ENCODE measurements around the gene CD163.
"Not testable (repeated sequence)": the region's sequence is repeated elsewhere in the genome, so short reads cannot be mapped to it uniquely, and the experiment has no call there.

CD163 gene

GRCh38 chr12:7503686-7504415 is at the start of gene CD163:
Gene CD163 (minus strand): TSS chr12:7503777. CDS start chr12:7503690, 87 bp downstream.
- no peak for DNase-seq (ENCODE audit: low read depth in 3 of 3)

- DNase-seq (ENCODE audit: low read depth in 3 of 3): no peak
Observed at GRCh38 chr12:7542813-7543212, 39.2 kb upstream of the CD163 start.

- DNase-seq (ENCODE audit: low read depth in 3 of 3): no peak
Observed at GRCh38 chr12:7542046-7542445, 38.5 kb upstream of the CD163 start.

- no peak for DNase-seq (ENCODE audit: low read depth in 3 of 3)
Observed at GRCh38 chr12:7514416-7514815, 10.8 kb upstream of the CD163 start.

GRCh38 chr12:7512553-7512952 is 9.0 kb upstream of the CD163 start:
- no peak for DNase-seq (ENCODE audit: low read depth in 3 of 3)

GRCh38 chr12:7509793-7510470 is 6.4 kb upstream of the CD163 start:
- not testable (repeated sequence) for DNase-seq (ENCODE audit: low read depth in 3 of 3)

- DNase-seq (ENCODE audit: low read depth in 3 of 3): no peak
Observed at GRCh38 chr12:7502612-7503011, 965 bp downstream of the CD163 start.

- no peak for DNase-seq (ENCODE audit: low read depth in 3 of 3)
Observed at GRCh38 chr12:7501031-7501588, 2.5 kb downstream of the CD163 start.

- DNase-seq (ENCODE audit: low read depth in 3 of 3): no peak
Observed at GRCh38 chr12:7499636-7500035, 3.9 kb downstream of the CD163 start.

- no peak for DNase-seq (ENCODE audit: low read depth in 3 of 3)
Observed at GRCh38 chr12:7498809-7499208, 4.8 kb downstream of the CD163 start.

- no peak for DNase-seq (ENCODE audit: low read depth in 3 of 3)
Observed at GRCh38 chr12:7497661-7498060, 5.9 kb downstream of the CD163 start.

GRCh38 chr12:7496451-7496850 is 7.1 kb downstream of the CD163 start:
- DNase-seq (ENCODE audit: low read depth in 3 of 3): no peak

- DNase-seq (ENCODE audit: low read depth in 3 of 3): no peak
Observed at GRCh38 chr12:7495136-7495535, 8.4 kb downstream of the CD163 start.

GRCh38 chr12:7493006-7493405 is 10.6 kb downstream of the CD163 start:
- DNase-seq (ENCODE audit: low read depth in 3 of 3): no peak

- no peak for DNase-seq (ENCODE audit: low read depth in 3 of 3)
Observed at GRCh38 chr12:7486512-7486911, 17.1 kb downstream of the CD163 start.

GRCh38 chr12:7485095-7485494 is 18.5 kb downstream of the CD163 start:
- no peak for DNase-seq (ENCODE audit: low read depth in 3 of 3)

- no peak for DNase-seq (ENCODE audit: low read depth in 3 of 3)
Observed at GRCh38 chr12:7483343-7483742, 20.2 kb downstream of the CD163 start.

- DNase-seq (ENCODE audit: low read depth in 3 of 3): no peak
Observed at GRCh38 chr12:7479771-7480170, 23.8 kb downstream of the CD163 start.

GRCh38 chr12:7472060-7472459 is 31.5 kb downstream of the CD163 start:
- no peak for DNase-seq (ENCODE audit: low read depth in 3 of 3)

GRCh38 chr12:7460375-7461259 is 43.0 kb downstream of the CD163 start:
- DNase-seq (ENCODE audit: low read depth in 3 of 3): peak in 1 of 3 donors; percentile 23

- no peak for DNase-seq (ENCODE audit: low read depth in 3 of 3)
Observed at GRCh38 chr12:7459973-7460372, 43.6 kb downstream of the CD163 start.

- no peak for DNase-seq (ENCODE audit: low read depth in 3 of 3)
Observed at GRCh38 chr12:7451756-7452155, 51.8 kb downstream of the CD163 start.
